GM18526 (cell line): ENCODE measurements around the gene PADI4.

Source experiments
- POLR2A ChIP-seq: IDR thresholded peaks from 3 replicates; pipeline ENCODE4 v1.6.1; 2011; ENCODE audit not compliant: insufficient read length; ENCODE audit errors: extremely low read depth

Gene PADI4

DNA sequence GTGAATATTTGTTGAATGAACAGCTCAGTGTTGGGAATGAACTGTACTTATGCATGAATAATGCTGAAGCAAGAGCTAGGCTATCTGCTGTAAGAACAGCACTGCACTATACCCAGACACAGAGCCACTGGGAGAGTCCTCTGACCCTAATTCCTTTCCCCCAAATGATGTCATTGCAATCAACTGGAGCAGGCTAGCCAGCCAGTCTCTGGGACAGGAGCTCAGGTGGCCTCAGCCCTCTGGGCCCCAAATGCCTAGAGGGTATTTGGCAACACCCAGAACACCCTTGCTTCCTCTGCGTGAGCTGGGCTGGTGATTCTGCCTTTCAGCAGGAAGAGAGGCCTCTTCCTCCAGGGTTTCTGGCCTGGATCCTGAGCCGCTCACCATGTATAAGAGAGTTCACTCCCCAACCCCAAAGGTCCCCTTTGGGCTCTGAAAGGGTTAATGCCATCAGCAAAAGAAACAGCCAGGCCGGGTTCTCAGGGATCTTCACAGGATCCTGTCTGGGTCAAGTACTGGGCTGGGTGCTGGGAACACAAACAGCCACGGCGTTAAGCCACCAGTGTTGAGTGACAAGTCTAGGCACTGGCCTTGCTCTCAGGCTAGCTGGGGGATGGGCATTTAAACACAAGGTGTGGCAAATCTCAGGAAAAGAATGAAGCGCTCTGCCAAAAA lies 3.7 kb upstream of the PADI4 start:
- TF ChIP-seq POLR2A, result no peak

DNA sequence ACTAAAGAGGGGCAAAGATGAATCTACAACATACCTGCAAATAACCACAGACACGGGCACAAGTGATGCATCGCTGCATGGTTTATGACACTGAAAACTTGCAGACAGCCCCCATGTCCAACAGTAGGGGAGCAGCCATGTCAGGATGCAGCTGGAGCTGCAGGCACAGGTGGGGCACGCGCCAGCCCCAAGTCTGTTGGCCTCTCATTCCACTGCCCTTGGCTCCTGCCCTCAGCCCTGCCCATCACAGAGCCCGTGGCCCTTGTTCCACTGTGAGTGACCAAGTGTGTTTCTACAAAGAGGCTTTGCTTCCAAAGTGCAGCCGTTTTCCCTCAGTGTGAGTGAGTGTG lies 3.2 kb upstream of the PADI4 start:
- no peak for TF ChIP-seq POLR2A

DNA sequence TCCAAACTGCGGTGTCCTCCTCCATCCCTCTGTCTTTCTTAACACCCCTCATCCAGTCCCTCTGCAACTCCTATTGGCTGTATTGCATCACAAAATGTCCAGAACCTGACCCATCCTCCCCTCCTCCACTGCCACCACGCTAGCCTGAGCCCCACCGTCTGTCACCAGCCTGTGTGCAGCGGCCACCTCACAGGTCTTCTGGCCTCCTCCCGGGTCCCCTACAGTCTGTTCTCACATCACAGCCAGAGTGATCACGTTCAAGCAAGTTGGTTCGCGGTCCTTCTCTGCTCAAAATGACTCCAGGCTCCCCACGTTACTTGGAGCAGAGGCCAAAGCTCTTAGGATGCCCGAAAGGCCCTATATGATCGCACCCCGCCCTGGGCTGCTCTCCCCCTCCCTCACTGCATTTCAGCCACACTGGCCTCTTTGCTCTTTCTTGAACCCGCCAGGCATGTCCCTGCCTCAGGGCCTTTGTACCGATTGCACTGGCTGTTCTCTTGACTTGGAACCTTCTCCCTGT lies 2.4 kb upstream of the PADI4 start:
- no peak for TF ChIP-seq POLR2A

DNA sequence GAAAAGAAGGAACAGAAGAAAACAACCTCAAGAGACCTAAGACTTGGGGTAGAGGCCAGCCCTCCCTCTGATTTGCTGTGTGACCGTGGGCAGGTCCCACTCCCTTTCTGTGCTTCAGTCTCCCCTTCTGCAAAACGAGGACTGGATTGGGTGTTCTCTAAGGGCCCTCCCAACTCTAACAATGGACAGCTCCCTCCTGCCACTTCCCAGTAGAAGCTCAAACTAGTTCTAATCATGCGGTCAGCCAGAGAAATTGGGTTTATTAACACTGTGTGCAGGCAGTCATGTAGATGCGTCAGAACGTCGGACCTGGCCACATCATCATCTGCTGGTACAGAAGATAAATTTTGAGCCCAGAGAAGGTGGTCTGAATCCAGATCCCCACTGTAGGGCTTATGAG lies 1.6 kb upstream of the PADI4 start:
- no peak for TF ChIP-seq POLR2A

DNA sequence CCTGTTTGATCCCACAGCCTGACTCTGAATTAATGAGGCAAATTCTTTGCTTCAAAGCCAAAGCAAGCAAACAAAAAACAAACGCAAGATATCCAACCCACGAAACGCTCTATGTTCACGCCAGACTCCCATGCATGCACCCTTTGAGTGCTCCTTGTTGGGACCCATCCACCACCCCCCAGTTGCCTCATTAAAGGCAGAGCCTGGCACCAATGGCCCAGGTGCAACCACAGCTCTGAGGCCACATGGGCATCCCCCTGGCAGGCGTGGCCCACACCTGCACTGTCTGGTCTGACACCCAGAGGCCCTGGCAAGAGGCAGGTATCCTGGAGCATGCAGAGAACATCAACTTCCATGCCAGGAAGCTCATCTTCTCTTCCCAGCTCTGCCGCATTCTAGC lies 1.1 kb upstream of the PADI4 start:
- TF ChIP-seq POLR2A, result no peak

DNA sequence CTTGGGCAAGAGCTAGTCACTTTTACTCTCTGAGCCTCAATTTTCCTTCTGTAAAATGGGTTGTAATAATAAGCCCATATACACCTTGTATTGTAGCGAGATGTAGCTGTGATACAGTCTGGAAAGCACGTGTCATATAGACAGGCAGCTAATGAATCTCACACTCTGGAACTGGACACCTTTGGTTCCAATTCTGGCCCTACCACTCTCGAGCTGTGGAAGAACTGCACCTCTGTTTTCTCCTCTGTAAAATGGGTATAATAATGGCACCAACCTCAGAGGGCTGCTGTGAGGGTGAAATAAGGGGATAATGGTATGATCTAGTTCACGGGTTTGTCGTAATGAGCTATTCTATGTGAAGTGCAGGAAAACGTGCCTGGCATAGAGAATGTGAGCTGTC lies 668 bp upstream of the PADI4 start:
- no peak for TF ChIP-seq POLR2A

DNA sequence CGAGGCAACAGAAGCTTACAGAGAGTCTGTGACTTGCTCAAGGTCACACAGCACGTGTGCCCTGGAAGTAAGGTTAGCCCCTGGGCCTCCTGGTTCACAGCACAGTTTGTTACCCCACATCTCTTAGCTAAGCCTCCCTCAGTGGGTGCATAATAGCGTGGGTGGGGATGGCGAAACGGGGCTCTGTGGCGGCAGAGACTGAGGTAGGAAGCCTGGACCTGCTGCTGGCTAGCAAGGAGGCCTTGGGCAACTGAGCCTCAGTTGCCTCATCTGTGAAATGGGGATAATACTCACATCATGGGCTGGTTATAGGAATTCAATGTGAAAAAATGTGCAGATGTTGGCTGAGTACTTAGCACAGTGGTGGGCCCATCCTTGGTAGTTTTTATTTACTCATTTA lies 596 bp downstream of the PADI4 start:
- TF ChIP-seq POLR2A, result no peak

DNA sequence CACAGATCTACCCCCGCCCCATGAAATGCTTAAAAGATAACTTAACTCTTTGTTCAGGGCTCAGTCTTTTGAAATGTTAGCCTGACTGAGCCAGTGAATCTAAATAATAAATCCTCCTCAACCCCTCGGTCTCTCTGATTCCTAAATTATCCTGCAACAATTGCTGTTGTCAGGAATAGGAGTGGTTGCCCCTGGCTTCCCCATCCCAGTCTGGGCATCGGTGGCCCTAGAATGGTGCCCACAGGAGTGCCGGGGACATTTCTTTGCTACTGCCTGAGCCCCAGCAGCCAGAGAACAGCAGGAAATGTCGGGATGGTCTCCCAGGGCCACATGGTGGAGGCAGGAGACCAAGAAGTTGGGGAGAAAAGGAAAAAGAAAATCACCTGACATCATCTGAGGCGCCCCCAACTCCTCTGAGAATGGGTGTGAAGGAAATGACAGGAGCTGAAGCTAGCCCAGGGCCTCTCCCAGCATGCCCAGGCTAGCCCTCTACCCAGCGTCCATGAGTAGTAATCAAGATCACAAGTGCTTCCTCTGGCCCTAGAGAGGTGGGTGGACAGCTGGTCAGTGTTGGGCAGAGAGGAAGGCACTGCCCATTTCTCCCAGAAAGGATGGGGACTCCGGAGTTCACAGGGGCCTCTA lies 1.6 kb downstream of the PADI4 start:
- TF ChIP-seq POLR2A, result no peak

DNA sequence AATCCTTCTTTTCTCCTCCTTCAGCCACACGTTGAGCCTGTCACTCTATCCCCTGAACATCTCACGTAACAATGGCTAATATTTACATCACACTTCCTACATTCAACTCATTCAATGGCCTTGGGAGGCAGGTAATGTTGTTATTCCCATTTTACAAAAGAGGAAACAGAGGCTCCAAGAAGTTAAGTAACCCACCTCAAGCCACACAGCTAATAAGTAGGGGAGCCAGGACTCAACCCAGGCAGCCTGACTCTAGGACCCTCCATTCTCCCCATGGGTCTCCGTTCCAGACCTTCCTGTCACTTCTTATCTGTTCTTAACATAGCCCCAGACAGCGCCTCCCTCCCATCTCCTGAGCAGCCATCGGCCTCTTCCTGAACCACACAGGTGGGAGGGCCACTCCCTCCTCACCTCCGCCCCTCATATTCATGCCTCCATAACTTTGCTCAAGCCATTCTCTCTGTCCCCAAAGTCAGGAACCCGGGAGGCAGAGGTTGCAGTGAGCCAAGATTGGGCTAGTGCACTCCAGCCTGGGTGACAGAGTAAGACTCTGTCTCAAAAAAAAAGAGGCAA lies 2.2 kb downstream of the PADI4 start:
- TF ChIP-seq POLR2A, result no peak

DNA sequence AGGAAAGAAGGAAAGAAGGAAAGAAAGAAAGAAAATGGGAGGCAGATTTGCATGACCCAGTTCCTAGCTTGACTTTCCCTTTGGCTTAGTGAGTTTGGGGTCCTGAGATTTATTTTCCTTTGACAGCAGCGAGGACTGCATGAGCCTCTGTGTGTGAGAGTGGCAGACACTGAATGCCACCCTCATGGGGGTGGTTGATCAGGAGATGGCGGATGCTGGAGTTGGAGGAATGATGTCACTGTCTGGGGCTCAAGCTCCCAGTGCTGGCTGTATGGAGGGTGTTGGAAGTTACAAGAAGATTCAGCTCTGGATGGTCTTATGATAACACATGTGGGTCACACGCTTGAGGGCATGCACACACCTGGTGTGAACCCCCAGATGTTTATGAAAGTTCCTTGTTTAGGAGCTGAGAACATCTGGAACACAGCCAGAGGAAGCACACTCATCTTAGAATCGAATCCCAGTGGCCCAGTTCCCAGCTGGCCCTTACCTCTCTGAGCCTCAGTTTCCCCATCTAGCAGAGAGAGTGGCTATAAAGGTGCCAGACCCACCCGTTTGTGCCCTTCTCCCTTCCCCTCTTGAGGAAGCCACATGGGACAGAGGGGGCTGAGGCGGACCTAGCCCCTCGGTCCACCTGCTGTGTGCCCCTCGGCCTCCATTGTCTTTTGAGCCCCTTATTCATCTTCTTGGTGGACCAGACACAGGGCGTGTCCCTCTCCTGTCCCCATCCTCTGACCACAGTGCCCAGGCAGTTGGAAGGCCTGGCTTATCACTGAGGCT lies 5.7 kb downstream of the PADI4 start:
- no peak for TF ChIP-seq POLR2A

DNA sequence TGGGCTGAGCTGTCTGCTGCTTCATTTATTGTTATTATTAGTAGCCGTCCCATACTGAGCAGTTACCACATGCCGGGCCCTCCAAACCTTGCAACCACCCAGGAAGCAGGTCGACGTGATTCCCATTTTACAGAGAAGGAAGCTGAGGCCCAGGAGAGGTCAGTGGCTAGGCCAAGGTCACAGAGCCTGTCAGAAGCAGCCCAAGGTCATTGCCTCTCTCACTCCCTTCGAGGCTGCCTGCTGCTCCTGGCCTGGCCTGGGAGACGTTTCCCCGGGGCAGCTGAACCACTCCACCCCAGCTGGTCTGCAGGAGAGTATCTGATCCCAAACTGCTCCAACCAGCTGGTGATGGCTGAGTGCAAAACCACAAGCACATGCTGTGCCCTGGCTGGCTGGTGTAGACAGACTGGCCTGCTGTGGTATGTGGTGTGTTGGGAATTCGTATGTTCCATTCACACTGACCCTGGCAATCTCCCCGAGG lies 6.5 kb downstream of the PADI4 start:
- TF ChIP-seq POLR2A, result no peak

DNA sequence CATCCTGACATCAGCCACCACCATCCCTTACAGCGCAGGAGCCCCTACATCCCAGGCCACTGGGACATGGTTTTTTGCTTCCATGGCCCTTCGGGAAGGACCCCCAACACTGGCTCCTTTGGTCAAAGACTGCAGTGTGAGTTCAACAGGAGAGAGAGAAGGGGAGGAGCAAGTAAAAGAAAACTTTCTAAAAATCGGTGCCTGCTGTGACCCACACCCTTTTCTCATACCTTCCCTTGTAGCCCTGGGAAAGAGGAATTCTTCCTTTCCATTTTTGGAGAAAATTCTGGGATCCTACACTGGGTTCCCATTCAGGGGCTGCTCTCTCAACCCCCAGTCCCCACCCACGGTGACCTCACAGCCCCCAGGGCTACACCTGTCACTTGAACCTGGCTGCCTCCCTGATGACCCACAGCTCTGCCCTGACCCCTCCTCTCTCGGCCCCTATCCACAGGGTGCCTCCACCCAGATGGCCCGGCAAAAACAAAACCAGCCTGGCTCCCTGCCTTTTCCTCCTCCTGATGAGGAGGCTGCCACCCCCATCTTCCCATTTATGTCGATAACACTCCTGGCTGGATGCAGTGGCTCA lies 7.6 kb downstream of the PADI4 start:
- TF ChIP-seq POLR2A, result no peak

DNA sequence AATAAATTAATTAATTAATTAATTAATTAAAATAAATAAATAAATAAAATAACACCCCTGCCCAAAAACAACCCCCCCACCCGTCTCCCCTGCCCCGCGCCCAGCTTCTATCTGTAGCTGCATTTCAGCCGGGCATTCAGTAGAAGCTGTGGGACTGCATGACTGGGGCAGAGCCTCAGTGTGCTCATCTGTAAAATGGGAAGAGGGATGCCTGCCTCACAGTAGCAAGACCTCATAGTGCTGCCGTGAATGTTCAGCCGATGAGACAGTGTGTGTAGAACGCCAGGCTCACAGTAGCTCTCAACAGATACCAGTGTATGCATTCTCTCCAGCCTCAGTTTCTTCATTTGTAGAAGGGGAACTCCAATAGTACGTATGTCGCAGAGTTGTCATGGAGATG lies 8.7 kb downstream of the PADI4 start:
- TF ChIP-seq POLR2A, result no peak

DNA sequence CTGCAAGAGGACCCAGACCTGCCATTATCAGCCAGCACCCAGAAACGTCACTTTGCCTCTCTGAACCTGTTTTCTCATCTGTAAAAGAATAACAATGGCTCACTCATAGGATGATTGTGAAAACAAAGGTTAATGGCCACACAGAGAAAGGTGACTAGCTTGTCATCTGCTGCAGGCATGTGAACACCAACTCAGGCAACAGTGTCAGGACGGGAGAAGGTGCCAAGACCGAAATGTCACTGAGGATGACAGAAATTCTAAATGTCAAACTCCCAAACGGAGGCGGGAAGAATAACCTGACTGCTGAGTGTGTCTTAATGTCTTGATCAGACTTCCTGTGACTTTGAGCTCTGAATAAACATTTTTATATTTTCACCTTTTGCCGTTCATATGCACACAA lies 10.3 kb downstream of the PADI4 start:
- TF ChIP-seq POLR2A, result no peak
